NCI-H1048 (cell line): ENCODE measurements around the gene ARNT2.
"Not testable (repeated sequence)": the region's sequence is repeated elsewhere in the genome, so short reads cannot be mapped to it uniquely, and the experiment has no call there.

Experiments used
- DNase-seq: peaks from one replicate; lab custom pipeline; 2025; lab: John Stamatoyannopoulos, UW

ARNT2 gene

DNA sequence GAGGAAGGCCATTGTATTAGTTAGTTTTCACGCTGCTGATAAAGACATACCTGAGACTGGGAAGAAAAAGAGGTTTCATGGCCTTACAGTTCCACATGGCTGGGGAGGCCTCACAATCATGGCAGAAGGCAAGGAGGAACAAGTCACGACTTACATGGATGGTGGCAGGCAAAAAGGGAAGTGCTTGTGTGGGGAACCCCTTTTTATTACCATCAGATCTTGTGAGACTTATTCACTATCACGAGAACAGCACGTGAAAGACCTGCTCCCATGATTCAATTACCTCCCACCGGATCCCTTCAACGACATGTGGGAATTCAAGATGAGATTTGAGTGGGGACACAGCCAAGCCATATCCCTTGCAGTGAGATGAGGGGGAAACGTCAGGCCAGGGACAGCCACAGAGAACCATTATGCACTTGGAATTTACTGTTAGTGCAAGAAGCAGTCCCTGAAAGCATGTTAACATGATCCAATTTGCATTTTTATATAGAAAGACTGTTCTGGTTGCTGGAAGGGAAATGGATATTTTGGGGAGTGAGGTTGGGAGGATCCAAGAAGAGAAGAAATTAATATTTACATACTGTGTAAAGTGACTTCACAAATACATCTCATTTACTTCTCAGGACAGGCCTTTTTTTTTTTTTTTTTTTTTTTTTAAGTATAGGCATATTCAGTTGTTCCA is 87.1 kb downstream of the ARNT2 start:
- DNase-seq = no peak

DNA sequence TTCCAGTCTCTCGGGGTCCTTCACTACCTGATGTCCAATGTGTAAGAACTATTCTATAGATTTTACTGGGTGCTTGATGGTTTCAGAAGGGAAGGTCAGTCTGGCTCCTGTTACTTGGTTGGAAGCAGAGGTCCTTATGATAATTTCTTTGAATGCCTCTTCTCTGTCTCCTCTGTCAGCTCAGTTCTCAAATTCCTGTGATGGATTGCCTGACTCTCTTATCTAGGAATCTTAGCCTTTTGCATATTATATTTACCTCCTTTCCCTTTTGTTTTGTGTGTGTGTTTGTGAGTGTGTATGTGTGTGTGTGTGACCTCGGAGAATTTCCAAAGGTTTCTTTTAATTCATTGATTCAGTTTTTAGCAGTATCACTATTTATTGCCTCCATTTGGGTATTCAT is 88.2 kb downstream of the ARNT2 start:
- DNase-seq = no peak

DNA sequence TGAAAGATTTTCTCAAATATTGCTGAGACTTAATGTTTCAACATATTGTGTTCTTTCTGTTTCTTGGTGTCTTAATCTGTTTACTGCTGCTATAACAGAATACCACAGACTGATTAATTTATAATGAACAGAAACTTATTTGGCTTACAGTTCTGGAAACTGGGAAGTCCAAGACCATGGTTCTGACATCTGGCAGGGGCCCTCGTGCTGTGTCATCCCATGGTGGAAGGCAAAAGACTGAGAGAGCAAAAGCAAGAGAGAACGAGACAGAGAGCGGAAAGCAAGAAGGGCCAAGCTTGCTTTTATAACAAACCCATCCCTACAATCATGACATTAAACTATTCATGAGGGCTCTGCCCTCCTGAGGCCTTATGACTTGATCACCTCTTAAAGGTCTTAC is 88.7 kb downstream of the ARNT2 start:
- no peak for DNase-seq

DNA sequence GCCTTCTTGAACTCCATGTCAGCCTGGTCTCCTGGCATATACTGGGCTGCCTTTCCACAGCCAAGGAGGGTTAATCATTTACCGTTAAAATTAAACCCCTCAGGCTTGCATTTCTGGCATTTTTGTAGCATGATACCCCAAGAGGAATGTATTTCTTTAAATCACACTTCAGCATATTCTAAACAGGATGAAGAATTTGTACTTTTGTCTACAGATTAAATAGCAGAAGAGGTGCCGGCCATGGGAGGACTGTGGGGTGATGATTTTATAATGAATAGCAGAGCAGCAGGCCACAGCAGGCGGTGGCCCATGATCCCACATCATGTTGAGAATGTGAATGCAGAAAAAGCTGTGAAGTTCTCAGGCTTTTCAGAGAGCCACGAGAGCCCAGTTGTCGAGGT is 90.2 kb downstream of the ARNT2 start:
- DNase-seq = no peak

DNA sequence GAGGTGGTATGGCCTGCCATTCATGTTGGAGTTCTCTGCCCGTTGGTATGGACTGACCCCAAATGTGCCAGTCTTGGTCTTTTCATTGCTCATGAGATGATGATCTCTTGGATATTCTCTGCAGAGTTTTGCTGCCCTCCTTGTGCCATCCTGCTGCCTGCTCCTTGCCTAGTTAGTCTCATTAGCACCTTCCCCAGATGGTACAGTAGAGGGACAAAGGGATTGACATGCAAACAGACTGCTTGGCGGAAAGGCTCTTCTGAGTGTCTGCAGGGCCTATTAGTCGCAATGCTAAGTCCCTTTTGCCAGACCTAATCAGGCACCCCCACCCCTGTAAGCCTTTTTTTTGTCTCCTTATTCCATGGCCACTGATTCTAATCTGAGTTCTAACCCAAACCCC is 90.6 kb downstream of the ARNT2 start:
- DNase-seq = no peak

DNA sequence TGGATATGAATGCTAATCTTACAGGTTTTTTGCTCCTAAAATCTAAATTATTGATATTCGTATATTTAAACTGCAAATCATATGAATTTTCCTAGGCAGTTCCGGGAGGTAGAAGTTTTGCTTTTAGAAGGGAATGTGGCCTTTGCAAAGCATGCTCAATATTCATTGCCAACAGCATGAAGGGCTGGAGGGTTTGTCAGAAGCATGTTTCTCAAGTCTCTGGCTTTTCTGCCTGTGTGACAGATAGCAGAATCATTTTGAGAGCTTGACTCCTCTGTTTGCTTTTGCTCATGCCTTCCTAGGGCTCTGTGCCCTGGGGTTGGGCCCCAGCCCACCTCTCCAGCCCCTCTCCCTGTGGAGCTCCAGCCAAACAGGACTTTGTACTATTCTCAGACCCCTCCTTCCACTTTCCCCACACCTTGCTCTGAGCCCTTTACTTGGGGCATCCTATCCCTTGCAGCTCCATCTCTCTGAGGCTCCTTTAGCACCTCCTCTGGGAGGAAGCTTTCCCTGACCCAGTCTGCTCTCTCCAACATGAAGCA is 91.3 kb downstream of the ARNT2 start:
- DNase-seq = no peak

DNA sequence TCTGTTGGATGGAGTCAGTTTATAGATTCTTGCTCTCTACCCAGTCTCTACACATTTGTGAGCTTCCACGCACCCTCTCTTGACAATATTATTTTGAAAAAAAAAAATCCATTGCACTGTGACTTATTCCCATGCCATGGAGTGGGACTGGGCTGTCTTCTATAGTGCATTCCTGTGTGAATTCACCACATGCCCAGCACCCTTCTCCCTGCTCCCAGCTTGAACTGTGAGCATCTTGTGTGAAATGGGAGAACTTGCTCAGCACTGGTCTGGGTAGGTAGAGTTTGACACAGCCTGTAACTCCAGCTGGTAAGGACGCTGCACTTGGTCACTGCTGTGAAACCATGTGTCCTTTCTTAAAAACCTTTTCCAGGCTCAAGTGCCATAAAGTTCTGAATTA is 91.9 kb downstream of the ARNT2 start:
- no peak for DNase-seq

DNA sequence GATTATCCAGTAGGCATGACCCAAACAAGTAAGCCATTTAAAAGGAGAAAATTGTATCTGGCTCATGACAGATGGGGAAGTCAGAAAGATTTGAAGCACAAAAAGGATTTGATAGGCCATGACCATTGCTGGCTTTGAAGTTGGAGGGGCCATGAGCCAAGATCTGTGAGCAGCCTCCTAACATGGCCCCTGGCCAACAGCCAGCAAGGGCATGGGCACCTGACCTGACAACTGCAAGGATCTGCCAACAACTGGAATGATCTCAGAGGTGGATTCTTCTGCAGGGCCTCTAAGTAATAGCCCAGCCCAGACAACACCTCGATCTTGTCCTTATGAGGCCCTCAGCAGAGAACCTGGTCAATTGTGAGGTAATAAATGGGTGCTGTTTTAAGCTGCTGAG is 93.0 kb downstream of the ARNT2 start:
- no peak for DNase-seq

DNA sequence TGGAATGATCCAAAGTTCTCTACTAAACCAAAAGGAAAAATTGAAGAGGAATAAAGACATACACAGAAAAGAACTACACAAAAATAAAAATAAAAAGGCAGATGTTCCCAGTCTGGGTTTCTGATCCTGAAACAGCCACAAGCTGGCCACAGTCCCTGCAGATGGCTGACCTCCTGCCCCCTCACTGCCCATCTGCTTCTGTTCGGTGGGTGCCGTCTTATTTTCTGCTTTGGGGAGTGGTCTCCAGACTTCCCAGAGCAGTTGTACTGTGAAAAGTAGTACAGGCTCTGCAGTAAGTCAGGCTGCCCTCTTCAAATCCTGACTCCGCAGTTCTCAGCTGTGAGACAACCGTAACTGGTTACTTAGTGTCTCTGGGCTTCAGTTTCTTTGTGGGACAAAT is 94.5 kb downstream of the ARNT2 start:
- no peak for DNase-seq

DNA sequence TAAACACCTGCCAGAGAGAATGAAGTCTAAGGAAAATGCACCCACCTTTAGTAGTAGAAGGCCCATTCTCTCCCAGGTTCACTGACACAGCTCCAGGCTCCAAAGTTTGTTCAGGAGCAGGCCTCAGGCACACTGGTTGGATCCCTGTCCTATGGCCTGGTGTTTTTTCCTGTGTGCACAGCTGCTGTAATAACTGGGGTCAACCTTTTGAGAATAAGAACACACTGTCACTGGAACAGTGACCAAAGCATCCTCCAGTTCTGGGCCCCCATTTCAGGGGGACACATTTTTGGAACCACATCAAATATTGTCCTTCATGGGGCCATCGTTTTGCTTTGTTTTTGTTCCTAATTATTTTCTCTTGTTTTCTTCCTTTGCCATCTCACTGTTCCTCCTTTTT is 95.8 kb downstream of the ARNT2 start:
- DNase-seq = no peak

DNA sequence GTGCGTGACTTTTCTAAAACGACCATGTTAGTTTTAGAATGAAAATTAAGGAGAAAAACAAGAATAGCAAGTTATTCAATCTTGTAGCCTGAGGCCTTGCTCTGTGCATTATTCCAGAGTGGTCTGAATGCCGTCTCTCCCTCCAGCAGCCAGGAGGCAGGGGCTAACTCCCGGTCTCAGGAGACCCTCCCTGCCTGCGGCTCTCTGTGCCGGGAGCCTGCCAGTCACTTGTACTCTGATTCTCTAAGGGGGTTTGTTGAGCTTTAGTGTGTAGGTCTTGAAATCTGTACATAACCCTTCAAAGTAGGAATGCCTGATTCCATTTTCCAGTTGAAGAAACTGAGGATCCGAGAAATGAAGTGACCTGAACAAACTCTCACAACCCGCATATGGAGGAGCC is 97.3 kb downstream of the ARNT2 start:
- DNase-seq = no peak

DNA sequence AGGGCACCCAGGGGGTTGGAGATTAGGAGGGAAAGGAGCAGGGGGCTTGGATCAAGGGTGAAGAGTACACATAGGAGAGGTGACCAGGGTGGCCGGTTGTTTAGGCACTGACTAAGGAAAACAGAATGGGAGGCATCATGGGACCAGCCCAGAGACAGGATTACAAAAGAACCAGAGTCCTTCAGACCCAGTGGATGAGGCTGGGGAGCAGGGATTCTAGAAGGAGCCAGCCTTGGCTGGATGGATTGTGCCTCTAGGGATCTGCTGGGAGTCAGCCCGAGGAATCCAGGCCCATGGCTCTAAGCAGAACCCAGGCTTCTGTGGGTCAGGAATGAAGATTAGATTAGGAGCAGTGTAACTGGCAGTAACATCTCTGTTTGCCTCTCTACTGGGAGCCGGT is 98.6 kb downstream of the ARNT2 start:
- no peak for DNase-seq

DNA sequence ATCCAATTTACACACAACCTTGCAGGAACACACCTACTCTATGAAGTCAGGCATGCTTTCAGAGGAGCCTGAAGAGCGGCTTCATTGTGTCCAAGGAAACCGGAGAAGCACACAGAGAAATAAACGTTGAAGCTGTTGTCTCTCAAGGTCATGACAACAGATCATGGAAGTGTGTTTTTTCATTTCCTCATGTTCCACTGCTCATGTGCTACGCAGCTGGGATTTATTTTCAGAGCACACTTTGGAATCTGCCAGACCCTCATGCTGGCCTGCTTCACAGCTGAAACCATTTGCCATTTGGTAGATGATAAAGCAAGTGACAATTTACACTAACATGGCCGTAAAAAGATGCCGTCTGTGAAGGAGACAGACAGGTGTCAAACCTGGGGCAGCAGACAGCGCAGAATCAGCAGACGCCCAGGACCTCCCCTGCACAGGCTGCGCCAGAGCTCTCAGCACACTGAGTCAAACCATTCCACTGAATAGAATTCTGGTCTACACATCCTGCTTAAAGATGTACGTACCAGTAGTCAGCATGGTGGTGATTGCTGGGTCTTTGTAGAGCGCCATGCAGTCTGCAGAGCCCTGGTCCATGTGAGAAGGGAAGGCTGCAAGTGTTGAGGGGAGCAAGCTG is 99.3 kb downstream of the ARNT2 start:
- no peak for DNase-seq

DNA sequence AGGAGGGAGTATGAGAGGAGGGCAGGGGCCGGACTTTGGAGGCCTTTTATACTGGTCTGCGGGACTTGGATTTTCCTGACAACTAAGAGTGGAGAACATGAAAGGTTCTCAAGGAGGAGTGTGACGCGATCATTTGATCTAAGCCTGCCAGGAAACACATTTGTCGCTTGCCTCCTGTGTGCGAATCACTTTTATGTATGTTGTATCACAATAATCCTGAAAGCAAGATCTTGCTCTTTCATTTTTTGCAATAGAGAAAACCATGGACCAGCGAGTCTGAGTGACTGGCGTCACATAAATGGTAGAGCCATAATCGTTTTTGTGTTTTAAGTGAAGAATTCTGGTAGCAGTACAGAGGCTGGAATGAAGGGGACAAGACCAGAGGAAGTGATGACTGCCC is 100.7 kb downstream of the ARNT2 start:
- no peak for DNase-seq

DNA sequence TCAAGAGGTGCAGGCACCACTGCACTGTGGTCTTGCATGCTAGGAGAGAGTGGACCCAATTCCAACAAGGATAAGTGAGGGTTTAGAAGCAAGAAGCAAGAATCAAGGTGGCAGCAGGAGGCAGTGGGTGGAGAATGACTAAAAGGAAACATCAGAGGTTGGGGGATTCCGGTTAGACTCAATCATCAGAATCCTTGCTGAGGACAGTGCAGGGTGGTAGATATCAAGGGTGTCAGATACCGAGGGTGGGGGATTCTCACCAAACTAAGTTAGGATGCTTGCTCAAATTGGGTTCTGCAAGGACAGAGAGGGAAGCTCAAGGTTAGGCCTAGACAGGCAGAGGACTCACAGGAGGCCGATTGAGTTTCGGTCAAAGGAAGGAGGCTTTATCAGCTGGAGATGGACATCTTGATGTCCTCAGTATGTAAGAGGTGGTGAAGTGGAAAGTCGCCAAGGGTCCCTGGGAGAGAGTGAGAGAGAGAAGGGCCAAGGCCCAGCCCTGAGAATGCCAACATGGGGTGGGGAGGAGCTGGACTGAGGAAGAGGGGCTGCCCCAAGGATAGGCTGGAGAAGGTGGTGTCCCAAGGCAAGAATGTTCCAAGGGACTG is 102.2 kb downstream of the ARNT2 start:
- DNase-seq = no peak

DNA sequence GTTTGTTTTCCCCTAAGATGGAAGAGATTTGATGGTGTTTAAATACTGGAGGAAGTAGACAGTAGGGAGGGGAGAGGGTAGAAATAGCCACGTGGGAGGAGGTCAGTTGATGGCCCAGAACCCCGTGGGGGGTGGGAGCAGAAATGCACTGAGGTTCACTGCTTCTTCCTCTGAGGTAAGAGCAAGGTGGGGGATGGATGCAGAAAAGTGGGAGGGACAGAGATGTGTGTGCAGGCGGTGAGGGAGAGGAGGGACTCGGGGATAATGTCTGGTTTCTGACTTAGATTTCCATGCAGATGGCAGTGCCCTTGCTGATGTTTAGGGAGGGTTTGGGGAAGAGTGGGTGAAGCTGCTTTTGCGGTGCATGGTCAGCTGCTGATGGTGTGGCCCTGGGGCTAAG is 102.9 kb downstream of the ARNT2 start:
- DNase-seq = no peak

DNA sequence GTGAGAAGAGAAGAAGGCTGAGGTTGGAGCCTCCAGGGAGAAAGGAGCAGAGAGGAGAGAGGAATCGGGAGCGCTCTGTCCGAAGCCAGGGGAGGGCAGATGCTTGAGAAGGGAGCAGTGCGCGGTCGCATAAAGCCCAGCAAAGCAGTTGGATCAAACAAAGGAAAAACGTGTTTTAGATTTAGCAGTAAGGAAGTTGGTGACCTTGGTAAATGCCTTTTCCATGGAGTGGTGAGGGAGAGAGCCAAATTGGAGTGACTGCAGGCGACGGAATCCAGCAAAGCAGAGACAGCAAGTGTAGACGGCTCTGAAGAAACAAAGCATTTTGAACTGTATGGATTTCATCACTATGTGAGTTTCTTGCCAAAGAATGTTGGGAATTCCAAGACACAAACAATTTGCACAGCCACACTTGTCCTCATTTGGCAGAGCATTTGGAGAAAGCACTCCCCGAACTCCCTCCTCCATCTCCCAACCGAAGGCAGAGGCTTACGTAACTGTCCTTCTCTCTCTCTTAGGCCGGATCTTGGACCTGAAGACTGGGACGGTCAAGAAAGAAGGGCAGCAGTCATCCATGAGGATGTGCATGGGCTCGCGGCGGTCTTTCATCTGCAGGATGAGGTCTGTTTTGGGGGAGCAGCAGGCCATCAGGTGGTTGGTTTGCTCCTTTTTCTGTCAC is 103.6 kb downstream of the ARNT2 start:
- DNase-seq = no peak

DNA sequence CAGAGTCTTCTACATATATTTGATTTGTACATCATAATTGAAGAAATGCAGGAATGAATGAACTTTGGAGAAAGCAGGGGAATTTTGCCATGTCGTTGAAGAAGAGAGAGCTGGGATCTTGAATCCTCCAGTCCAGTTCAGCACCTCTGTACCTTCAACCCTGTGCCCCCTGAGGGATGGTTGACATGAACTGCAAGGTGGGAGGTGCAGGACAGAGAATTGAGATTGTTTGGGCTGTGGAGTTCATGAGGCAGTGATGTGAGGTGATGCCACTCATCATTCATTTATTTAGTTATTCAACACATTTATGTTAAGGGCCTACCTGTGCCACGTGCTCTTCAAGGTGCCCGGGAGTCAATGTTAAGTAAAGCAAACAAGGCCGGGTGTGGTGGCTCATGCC is 104.6 kb downstream of the ARNT2 start:
- DNase-seq = no peak

DNA sequence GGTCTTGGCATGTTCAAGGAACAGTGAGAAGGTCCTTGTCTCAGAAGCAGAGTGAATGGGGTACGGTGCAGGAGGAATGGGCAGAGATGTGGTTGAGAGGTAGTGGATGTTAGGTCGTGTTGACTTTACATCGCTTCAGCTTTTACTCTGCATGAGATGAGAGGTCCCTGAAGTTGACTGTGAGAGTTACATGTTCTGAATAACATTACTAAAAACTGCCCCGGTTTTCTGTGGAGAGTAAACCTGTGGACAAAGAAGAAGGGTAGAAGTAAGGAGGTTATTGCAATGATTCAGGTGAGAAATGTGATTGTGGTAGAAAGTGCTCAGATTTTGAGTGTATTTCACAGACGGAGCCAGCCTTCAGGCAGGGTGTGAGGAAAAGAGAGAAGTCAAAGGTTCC is 105.6 kb downstream of the ARNT2 start:
- no peak for DNase-seq

DNA sequence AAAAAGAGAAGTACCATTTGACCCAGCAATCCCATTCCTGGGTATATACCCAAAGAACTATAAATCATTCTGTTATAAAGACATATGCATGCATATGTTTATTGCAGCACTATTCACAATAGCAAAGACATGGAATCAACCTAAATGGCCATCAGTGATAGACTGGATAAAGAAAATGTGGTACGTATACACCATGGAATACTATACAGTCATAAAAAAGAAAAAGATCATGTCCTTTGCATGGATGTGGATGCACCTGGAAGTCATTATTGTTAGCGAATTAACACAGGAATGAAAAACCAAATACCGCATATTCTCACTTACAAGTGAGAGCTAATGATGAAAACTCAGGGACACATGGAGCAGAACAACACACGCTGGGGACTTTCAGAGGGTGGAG is 106.8 kb downstream of the ARNT2 start:
- DNase-seq = not testable (repeated sequence)

DNA sequence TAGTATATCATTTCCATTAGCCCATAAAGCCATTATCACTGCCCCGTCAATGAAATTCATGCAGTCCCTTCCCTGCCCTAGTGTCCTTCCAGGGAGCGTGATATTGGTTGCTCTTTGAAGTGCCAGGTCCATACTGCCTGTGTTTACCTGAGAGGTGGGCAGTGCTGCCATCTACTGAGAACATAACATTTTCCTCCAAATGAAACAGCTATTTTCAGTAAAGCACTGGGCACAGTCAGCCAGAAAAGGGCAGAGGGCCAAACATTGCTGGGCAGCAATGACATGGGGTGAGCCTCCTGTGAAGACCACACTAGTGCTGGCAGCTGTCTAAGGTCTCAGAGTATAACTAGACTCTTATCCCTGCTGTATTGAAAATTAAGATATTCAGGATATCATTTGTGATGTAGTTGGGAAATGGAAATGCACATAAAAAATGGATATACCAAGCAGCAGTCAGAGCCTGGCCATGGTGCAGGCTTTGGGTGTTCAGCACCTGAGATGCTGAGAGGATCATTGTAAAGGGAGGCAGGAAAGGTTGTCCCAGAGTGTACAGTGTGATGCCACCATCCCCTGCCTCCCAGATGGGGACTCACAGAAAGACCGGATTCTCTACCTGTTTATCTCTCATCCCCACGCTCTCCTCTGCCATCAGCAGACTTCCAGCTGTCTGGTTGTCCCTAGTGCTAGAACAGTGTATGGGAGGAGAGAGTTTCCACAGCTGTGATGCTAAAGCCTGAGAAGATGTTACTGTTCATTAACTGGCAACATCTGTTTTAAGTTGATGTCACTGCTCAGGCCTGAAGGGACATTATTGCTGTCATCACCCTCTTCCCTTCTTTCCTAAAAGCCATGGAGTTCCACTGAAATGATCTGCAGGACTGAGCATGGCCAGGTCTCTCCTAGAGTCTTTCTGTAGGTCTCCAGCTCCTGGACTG is 108.8 kb downstream of the ARNT2 start:
- DNase-seq = no peak
